Right lobe of liver (tissue), 4 donors: Measurements from ENCODE around the gene NPSR1.

Experiments
- POLR2A ChIP-seq: fragments of 450-650 bp; IDR thresholded peaks from one replicate; pipeline ENCODE4 v1.6.1; 2017; ENCODE audit warnings: antibody characterized with exemption, mild to moderate bottlenecking
- TF ChIP-seq, protein P1 (sequence below), 4 donors: fragments of 200-600 bp in 3 of 4; fragments of 450-650 bp in 1 of 4; IDR thresholded peaks; one replicate each; pipeline versions ENCODE4 v1.5.1 to v1.8.0; 2016 to 2022; ENCODE audit warnings: antibody characterized with exemption in 4 of 4, mild to moderate bottlenecking in 2 of 4
- donor health status: DM: no; HTN: no; CAD: no.
- donor health status: DM: no; HTN: no; CAD: no.
- donor health status: DM: no; HTN: yes; CAD: no.

DNA sequence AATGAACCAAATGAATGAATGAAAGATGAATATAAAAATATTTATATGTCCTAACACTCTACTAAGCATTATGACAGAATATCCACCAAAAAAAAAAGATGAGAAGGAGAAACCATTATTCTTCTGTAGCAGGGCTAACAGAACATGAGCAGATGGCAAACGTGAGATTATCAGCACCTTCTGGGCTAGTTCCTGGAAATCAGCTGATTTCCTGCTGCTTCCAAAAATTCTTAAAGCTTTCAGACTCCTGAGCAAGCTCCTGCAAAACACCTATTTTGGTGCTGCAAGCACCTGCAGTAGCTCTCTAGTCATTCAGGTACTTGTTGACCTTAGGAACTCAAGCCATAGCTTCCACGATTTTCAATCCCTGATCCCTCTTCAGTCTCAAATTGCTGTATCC, 51.8 kb downstream of the NPSR1 start:
- TF ChIP-seq, protein P1, sequence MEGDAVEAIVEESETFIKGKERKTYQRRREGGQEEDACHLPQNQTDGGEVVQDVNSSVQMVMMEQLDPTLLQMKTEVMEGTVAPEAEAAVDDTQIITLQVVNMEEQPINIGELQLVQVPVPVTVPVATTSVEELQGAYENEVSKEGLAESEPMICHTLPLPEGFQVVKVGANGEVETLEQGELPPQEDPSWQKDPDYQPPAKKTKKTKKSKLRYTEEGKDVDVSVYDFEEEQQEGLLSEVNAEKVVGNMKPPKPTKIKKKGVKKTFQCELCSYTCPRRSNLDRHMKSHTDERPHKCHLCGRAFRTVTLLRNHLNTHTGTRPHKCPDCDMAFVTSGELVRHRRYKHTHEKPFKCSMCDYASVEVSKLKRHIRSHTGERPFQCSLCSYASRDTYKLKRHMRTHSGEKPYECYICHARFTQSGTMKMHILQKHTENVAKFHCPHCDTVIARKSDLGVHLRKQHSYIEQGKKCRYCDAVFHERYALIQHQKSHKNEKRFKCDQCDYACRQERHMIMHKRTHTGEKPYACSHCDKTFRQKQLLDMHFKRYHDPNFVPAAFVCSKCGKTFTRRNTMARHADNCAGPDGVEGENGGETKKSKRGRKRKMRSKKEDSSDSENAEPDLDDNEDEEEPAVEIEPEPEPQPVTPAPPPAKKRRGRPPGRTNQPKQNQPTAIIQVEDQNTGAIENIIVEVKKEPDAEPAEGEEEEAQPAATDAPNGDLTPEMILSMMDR (IDR thresholded peaks at IDR 0.05) = no peak
- no peak for TF ChIP-seq POLR2A
